H1 (cell line): Measurements from ENCODE around the gene USP35. TPM values are rescaled to one million over a fixed set of nuclear protein-coding genes. Genes with fewer than 3 reads are reported as not detected.

ENCODE experiments used
- CTCF ChIA-PET: fragments of 300-600 bp; sonication (Branson Sonifier 250); formaldehyde crosslinking; loops from one replicate; lab custom pipeline; 2021; ENCODE audit not compliant: partially characterized antibody; lab: Charles Lee
- POLR2A ChIA-PET: fragments of 300-600 bp; sonication (Branson Sonifier 250); formaldehyde crosslinking; loops from one replicate; lab custom pipeline; 2021; ENCODE audit warnings: inconsistent platforms; ENCODE audit not compliant: partially characterized antibody; lab: Charles Lee
- DNase-seq, 2 experiments: peaks; one replicate each; pipeline versions ENCODE4 v3.0.0 to v3.0.0-alpha.2; 2010 to 2022; ENCODE audit warnings: low spot score in 2 of 2, low read depth in 1 of 2, mixed read lengths in 1 of 2
- FAIRE-seq: peaks from 2 replicates; lab custom pipeline; 2011; peaks lifted over from hg19 to GRCh38; lab: Jason Lieb, UNC
- H2AFZ ChIP-seq: 2 replicates; pipeline ENCODE4 v1.8.1; 2012; ENCODE audit warnings: low read length, inconsistent platforms
- H2AK5ac ChIP-seq: 2 replicates; pipeline ENCODE4 v1.6.1; 2013; ENCODE audit warnings: low read depth, low read length
- H2BK120ac ChIP-seq: replicated peaks from 2 replicates; pipeline ENCODE3; 2013; ENCODE audit warnings: low read depth, low read length, inconsistent platforms
- H2BK12ac ChIP-seq: 2 replicates; pipeline ENCODE4 v1.6.1; 2013; ENCODE audit warnings: low read depth, low read length
- H2BK15ac ChIP-seq: 2 replicates; pipeline ENCODE4 v1.6.1; 2013; ENCODE audit warnings: low read length
- H2BK20ac ChIP-seq: 2 replicates; pipeline ENCODE4 v1.6.1; 2013; ENCODE audit warnings: low read length
- H2BK5ac ChIP-seq: 2 replicates; pipeline ENCODE4 v1.6.1; 2013; ENCODE audit warnings: low read depth, low read length
- H3K14ac ChIP-seq: 2 replicates; pipeline ENCODE4 v1.6.1; 2013; ENCODE audit warnings: inconsistent platforms; ENCODE audit not compliant: insufficient read length
- H3K18ac ChIP-seq: 2 replicates; pipeline ENCODE4 v1.6.1; 2013; ENCODE audit warnings: low read length; ENCODE audit errors: extremely low read depth
- H3K23ac ChIP-seq: 2 replicates; pipeline ENCODE4 v1.6.1; 2013; ENCODE audit warnings: inconsistent platforms; ENCODE audit not compliant: insufficient read length
- H3K23me2 ChIP-seq: 2 replicates; pipeline ENCODE4 v1.6.1; 2013; ENCODE audit warnings: low read depth, low read length
- H3K27ac ChIP-seq: 2 replicates; pipeline ENCODE4 v1.6.1; 2011; ENCODE audit warnings: low read depth, low read length, inconsistent platforms
- H3K27me3 ChIP-seq, 4 experiments: replicated peaks in 1 of 4; 1 replicate in 1 of 4; 2 replicates in 3 of 4; pipeline versions ENCODE4 v1.6.1 to v1.8.1; 2011 to 2013; ENCODE audit warnings: low read length in 3 of 4, mild to moderate bottlenecking in 3 of 4, inconsistent platforms in 2 of 4, mixed read lengths in 2 of 4, moderate library complexity in 1 of 4; ENCODE audit not compliant: control insufficient read depth in 3 of 4, insufficient read depth in 3 of 4; ENCODE audit errors: extremely low read depth in 1 of 4
- H3K36me3 ChIP-seq, 4 experiments: 2 replicates each; pipeline versions ENCODE4 v1.6.1 to v1.8.1; 2011 to 2013; ENCODE audit warnings: mild to moderate bottlenecking in 4 of 4, low read length in 3 of 4, moderate library complexity in 2 of 4, control low read depth in 1 of 4, inconsistent platforms in 1 of 4; ENCODE audit not compliant: insufficient read depth in 4 of 4, control insufficient read depth in 2 of 4
- H3K4ac ChIP-seq: replicated peaks from 2 replicates; pipeline ENCODE3; 2013; ENCODE audit warnings: low read length, low read depth, mixed read lengths, inconsistent platforms; ENCODE audit not compliant: insufficient read length
- H3K4me1 ChIP-seq, 4 experiments: replicated peaks in 1 of 4; 1 replicate in 1 of 4; 2 replicates in 3 of 4; pipeline versions ENCODE4 v1.6.1 to v1.8.1; 2011 to 2013; ENCODE audit warnings: low read length in 3 of 4, inconsistent platforms in 2 of 4, mixed read lengths in 1 of 4; ENCODE audit not compliant: insufficient read depth in 4 of 4, control insufficient read depth in 3 of 4
- H3K4me2 ChIP-seq, 2 experiments: 2 replicates each; pipeline versions ENCODE4 v1.6.1 to v1.8.1; 2011 to 2013; ENCODE audit warnings: low read depth in 2 of 2, low read length in 2 of 2, control low read depth in 1 of 2, inconsistent platforms in 1 of 2, mild to moderate bottlenecking in 1 of 2; ENCODE audit not compliant: insufficient read depth in 1 of 2
- H3K4me3 ChIP-seq, 4 experiments: fragments of 200-600, 300-600 bp in 1 of 4; sonication (generic), shearing (Covaris generic), sonication (Bioruptor Twin) in 1 of 4; 2 replicates each; pipeline versions ENCODE4 v1.5.1 to v1.8.1; 2011 to 2016; ENCODE audit warnings: low read length in 4 of 4, low read depth in 3 of 4, control low read depth in 2 of 4, inconsistent platforms in 2 of 4, mild to moderate bottlenecking in 2 of 4, mixed read lengths in 1 of 4, moderate library complexity in 1 of 4; ENCODE audit not compliant: insufficient read depth in 2 of 4; ENCODE audit errors: extremely low read depth in 1 of 4
- H3K56ac ChIP-seq: replicated peaks from 2 replicates; pipeline ENCODE3; 2013; ENCODE audit warnings: low read depth, mild to moderate bottlenecking, mixed read lengths, low read length, inconsistent platforms; ENCODE audit not compliant: insufficient read length
- H3K79me1 ChIP-seq: 2 replicates; pipeline ENCODE4 v1.6.1; 2013; ENCODE audit warnings: low read depth, low read length, control low read depth
- H3K79me2 ChIP-seq, 2 experiments: 2 replicates each; pipeline versions ENCODE4 v1.6.1 to v1.8.1; 2012 to 2013; ENCODE audit warnings: low read length in 2 of 2, mild to moderate bottlenecking in 2 of 2, inconsistent platforms in 1 of 2; ENCODE audit not compliant: insufficient read depth in 2 of 2, control insufficient read depth in 1 of 2
- H3K9ac ChIP-seq, 4 experiments: replicated peaks in 1 of 4; 1 replicate in 1 of 4; 2 replicates in 3 of 4; pipeline versions ENCODE4 v1.6.1 to v1.8.1; 2011 to 2013; ENCODE audit warnings: low read depth in 3 of 4, low read length in 3 of 4, control low read depth in 2 of 4, mild to moderate bottlenecking in 2 of 4, moderate library complexity in 2 of 4, inconsistent platforms in 1 of 4; ENCODE audit errors: extremely low read depth in 1 of 4
- H3K9me3 ChIP-seq, 2 experiments: 2 replicates each; pipeline versions ENCODE4 v1.6.1 to v1.8.1; 2012 to 2013; ENCODE audit warnings: mild to moderate bottlenecking in 2 of 2, moderate library complexity in 2 of 2, control low read depth in 1 of 2, inconsistent platforms in 1 of 2, low read depth in 1 of 2, low read length in 1 of 2, mixed read lengths in 1 of 2; ENCODE audit not compliant: insufficient read depth in 2 of 2
- H4K20me1 ChIP-seq, 2 experiments: replicated peaks in 1 of 2; 2 replicates each; pipeline versions ENCODE3 to v1.8.1; 2011 to 2013; ENCODE audit warnings: inconsistent platforms in 2 of 2, low read length in 2 of 2, mild to moderate bottlenecking in 1 of 2; ENCODE audit not compliant: insufficient read depth in 2 of 2, control insufficient read depth in 1 of 2
- H4K5ac ChIP-seq: 2 replicates; pipeline ENCODE4 v1.6.1; 2013; ENCODE audit warnings: low read length, low read depth, mixed read lengths, inconsistent platforms; ENCODE audit not compliant: insufficient read length
- H4K8ac ChIP-seq: 2 replicates; pipeline ENCODE4 v1.8.0; 2013; ENCODE audit warnings: mild to moderate bottlenecking, moderate library complexity, low read length, inconsistent platforms; ENCODE audit not compliant: insufficient read depth; ENCODE audit errors: extremely low read depth
- H4K91ac ChIP-seq: replicated peaks from 2 replicates; pipeline ENCODE3; 2013; ENCODE audit warnings: low read length, mixed read lengths, inconsistent platforms; ENCODE audit not compliant: insufficient read length
- CBX8 ChIP-seq: fragments of 300-800, 300-1000 bp; sonication (generic); IDR thresholded peaks from 2 replicates; pipeline ENCODE4 v1.7.1; 2016; ENCODE audit warnings: low read depth, low read length, borderline replicate concordance
- CEBPB ChIP-seq: IDR thresholded peaks from 2 replicates; pipeline ENCODE4 v1.6.1; 2012; ENCODE audit warnings: low read depth, low read length
- EP300 ChIP-seq, 2 experiments: IDR thresholded peaks; 1 replicate in 1 of 2; 2 replicates in 1 of 2; pipeline ENCODE4 v1.6.1; 2011 to 2012; ENCODE audit warnings: low read depth in 2 of 2, low read length in 2 of 2, mild to moderate bottlenecking in 2 of 2, borderline replicate concordance in 1 of 2, inconsistent platforms in 1 of 2, moderate library complexity in 1 of 2
- EZH2 ChIP-seq: fragments of 200-600 bp; sonication (generic); IDR thresholded peaks from 2 replicates; pipeline ENCODE4 v1.7.1; 2012; ENCODE audit warnings: low read depth, mild to moderate bottlenecking, moderate library complexity, low read length, inconsistent platforms; ENCODE audit not compliant: severe bottlenecking
- POLR2AphosphoS5 ChIP-seq: IDR thresholded peaks from 2 replicates; pipeline ENCODE4 v1.6.1; 2011; ENCODE audit warnings: low read depth, low read length
- POU5F1 ChIP-seq: IDR thresholded peaks from 2 replicates; pipeline ENCODE4 v1.6.1; 2011; ENCODE audit warnings: low read depth, mild to moderate bottlenecking, low read length, moderate library complexity
- RBBP5 ChIP-seq: IDR thresholded peaks from 2 replicates; pipeline ENCODE4 v1.7.1; 2012; ENCODE audit warnings: low read depth, mild to moderate bottlenecking, inconsistent platforms, low read length, moderate library complexity, borderline replicate concordance
- RXRA ChIP-seq: IDR thresholded peaks from 2 replicates; pipeline ENCODE4 v1.6.1; 2011; ENCODE audit warnings: low read depth, mild to moderate bottlenecking, low read length, moderate library complexity; ENCODE audit not compliant: insufficient read depth
- SP4 ChIP-seq: IDR thresholded peaks from 2 replicates; pipeline ENCODE4 v1.6.1; 2012; ENCODE audit warnings: low read length, inconsistent platforms
- WGBS, 2 experiments: shearing (Covaris generic) in 1 of 2; methylation state at CpG; one replicate each; pipeline versions ENCODE4 v1.1.6 to v1.1.7; 2013 to 2015; ENCODE audit warnings: low lambda C conversion rate in 2 of 2, mixed read lengths in 2 of 2, inconsistent platforms in 1 of 2, low coverage in 1 of 2, missing lambda C conversion rate in 1 of 2; ENCODE audit not compliant: insufficient replicate concordance in 2 of 2, insufficient coverage in 1 of 2, insufficient read length in 1 of 2; ENCODE audit errors: extremely low coverage in 1 of 2, missing lambda C conversion rate in 1 of 2; 5-methylcytosine and 5-hydroxymethylcytosine counted together
- polyA plus RNA-seq, 7 experiments: library from polyadenylated mRNA; depleted of rRNA in 3 of 7; stranded (reverse) in 5 of 7; unstranded in 2 of 7; fragments of >200 nt in 5 of 7; fragments of 200-250 nt in 2 of 7; gene quantifications; 1 replicate in 5 of 7; 2 replicates in 1 of 7; 4 replicates in 1 of 7; pipeline versions ENCODE4 v1.2.1 to v1.2.3, GENCODE V29; 2011 to 2013; ENCODE audit warnings: missing spikeins in 2 of 7, mixed read lengths in 2 of 7
- total RNA-seq: library from RNA; stranded (reverse); fragmentation: NEBNext Ultra II Directional; extraction: Animal tissue kit (Norgen Biotek cat#: 25700); gene quantifications from 2 replicates; pipeline ENCODE4 v1.2.1, GENCODE V29; 2021
- TF ChIP-seq, protein P1 (sequence below), 3 experiments: IDR thresholded peaks; 1 replicate in 2 of 3; 2 replicates in 1 of 3; pipeline versions ENCODE4 v1.5.1 to v1.6.1; 2011; ENCODE audit warnings: low read length in 3 of 3, mild to moderate bottlenecking in 3 of 3, inconsistent platforms in 2 of 3, low read depth in 1 of 3, moderate library complexity in 1 of 3; ENCODE audit not compliant: insufficient read depth in 1 of 3; ENCODE audit errors: control extremely low read depth in 1 of 3
- TF ChIP-seq, protein P2 (sequence below): IDR thresholded peaks from 2 replicates; pipeline ENCODE4 v1.6.1; 2012; ENCODE audit warnings: inconsistent platforms

The USP35 gene
- total and polyA plus RNA-seq, 2 of the 8 experiments (the other 6 are each of a cell fraction or from before 2014, with no cell fraction given) = 4.6 to 6.8 TPM

DNA sequence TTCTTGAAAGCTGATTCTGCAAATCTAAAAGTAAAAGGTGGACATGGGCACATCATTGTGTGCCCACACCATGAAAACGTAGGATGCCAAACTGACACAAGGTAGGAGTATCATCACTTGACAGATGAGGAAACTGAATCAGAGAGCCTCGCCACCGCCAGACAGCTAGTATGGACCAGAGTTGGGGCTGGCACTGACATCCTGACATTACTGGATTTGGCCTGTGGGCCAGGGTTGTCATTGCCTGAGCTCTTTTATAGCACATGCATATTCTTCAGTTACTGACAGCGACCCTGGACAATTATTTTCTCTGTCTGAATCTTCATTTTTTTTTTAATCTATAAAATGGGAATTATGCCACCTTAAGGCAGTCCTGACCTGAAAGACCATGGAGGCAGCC lies 16.5 kb downstream of the USP35 start:
- no peaks in the 10 kb centered on the region for H3K27me3 ChIP-seq
- H3K18ac ChIP-seq = no peak overlapping the region
- no peaks in the 10 kb centered on the region for H3K79me1 ChIP-seq
- H3K36me3 ChIP-seq = peaks cover 0 to 3% (median 0%) of the 10 kb centered on the region in 4 experiments; a peak in 5 of 8 replicates
- no peak overlapping the region for H4K91ac ChIP-seq
- H4K8ac ChIP-seq = no peak overlapping the region
- H2BK5ac ChIP-seq = no peak overlapping the region
- H3K4me3 ChIP-seq = no peak overlapping the region
- H4K5ac ChIP-seq = no peak overlapping the region
- H4K20me1 ChIP-seq = peaks cover 0 to 6% of the 10 kb centered on the region in 2 experiments
- H3K23me2 ChIP-seq = no peaks in the 10 kb centered on the region
- no peak overlapping the region for H3K4me2 ChIP-seq
- H3K4me1 ChIP-seq = no peaks in the 10 kb centered on the region; a peak in 1 of 7 replicates
- H3K9ac ChIP-seq = no peak overlapping the region
- H2AK5ac ChIP-seq = no peak overlapping the region
- CTCF ChIA-PET = interaction anchor here (0.8 to 2.7 kb wide), 4 partner anchors 16 to 359 kb away, joined by 3 to 7 read pairs (median 4); no protein-coding TSS in a partner anchor
- H3K4ac ChIP-seq = no peak overlapping the region
- no peaks in the 10 kb centered on the region for H3K9me3 ChIP-seq
- H3K23ac ChIP-seq = no peak overlapping the region
- H2AFZ ChIP-seq = no peak overlapping the region
- no peak overlapping the region for H2BK20ac ChIP-seq
- no peak overlapping the region for H3K14ac ChIP-seq
- DNase-seq = no peak
- H2BK15ac ChIP-seq = no peak overlapping the region
- no peak for FAIRE-seq
- H2BK120ac ChIP-seq = no peak overlapping the region
- POLR2A ChIA-PET = interaction anchor here (1.5 kb wide), 1 partner anchor 17 kb away, joined by 4 read pairs; no protein-coding TSS in a partner anchor
- no peak overlapping the region for H3K56ac ChIP-seq
- no peak overlapping the region for H2BK12ac ChIP-seq
- no peak overlapping the region for H3K27ac ChIP-seq
- no peaks in the 10 kb centered on the region for H3K79me2 ChIP-seq
- WGBS, 2 experiments = 88% methylated on average over 4 of the region's 4 CpGs; no CpG with 5 or more reads in 1 of the 2 experiments
- no peak for TF ChIP-seq CBX8
- TF ChIP-seq RBBP5 = no peak
- no peak for TF ChIP-seq CEBPB
- TF ChIP-seq SP4 = no peak
- TF ChIP-seq, protein P1, sequence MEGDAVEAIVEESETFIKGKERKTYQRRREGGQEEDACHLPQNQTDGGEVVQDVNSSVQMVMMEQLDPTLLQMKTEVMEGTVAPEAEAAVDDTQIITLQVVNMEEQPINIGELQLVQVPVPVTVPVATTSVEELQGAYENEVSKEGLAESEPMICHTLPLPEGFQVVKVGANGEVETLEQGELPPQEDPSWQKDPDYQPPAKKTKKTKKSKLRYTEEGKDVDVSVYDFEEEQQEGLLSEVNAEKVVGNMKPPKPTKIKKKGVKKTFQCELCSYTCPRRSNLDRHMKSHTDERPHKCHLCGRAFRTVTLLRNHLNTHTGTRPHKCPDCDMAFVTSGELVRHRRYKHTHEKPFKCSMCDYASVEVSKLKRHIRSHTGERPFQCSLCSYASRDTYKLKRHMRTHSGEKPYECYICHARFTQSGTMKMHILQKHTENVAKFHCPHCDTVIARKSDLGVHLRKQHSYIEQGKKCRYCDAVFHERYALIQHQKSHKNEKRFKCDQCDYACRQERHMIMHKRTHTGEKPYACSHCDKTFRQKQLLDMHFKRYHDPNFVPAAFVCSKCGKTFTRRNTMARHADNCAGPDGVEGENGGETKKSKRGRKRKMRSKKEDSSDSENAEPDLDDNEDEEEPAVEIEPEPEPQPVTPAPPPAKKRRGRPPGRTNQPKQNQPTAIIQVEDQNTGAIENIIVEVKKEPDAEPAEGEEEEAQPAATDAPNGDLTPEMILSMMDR (IDR thresholded peaks at IDR 0.05; ENCODE audit: control extremely low read depth in 1 of 3, insufficient read depth in 1 of 3, low read depth in 1 of 3, low read length in 3 of 3) = no peak
- TF ChIP-seq POU5F1 = no peak
- TF ChIP-seq EZH2 = no peak
- no peak for TF ChIP-seq POLR2AphosphoS5
- TF ChIP-seq EP300 (IDR thresholded peaks at IDR 0.05; ENCODE audit: borderline replicate concordance in 1 of 2, low read depth in 2 of 2, low read length in 2 of 2) = no peak
- TF ChIP-seq, protein P2, sequence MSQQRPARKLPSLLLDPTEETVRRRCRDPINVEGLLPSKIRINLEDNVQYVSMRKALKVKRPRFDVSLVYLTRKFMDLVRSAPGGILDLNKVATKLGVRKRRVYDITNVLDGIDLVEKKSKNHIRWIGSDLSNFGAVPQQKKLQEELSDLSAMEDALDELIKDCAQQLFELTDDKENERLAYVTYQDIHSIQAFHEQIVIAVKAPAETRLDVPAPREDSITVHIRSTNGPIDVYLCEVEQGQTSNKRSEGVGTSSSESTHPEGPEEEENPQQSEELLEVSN = no peak
- no peak for TF ChIP-seq RXRA
